Pancreas (tissue), 10 donors: ENCODE data around the gene GPAM. TPM values are rescaled to one million over a fixed set of nuclear protein-coding genes. Genes with fewer than 3 reads are reported as not detected.

Experiments used
- ATAC-seq, 4 donors: fragments of 200-7000 bp; cut with Tn5 transposase; one replicate each; pipeline versions ENCODE4 v1.8.0 to v1.9.1; 2020; ENCODE audit warnings: mild to moderate bottlenecking in 4 of 4, moderate library complexity in 4 of 4
- DNase-seq, 6 donors: peaks; one replicate each; pipeline ENCODE4 v3.0.0-alpha.2; 2020
- FAIRE-seq: peaks from 2 replicates; lab custom pipeline; 2012; peaks lifted over from hg19 to GRCh38; lab: Jason Lieb, UNC
- H3K27ac ChIP-seq, 4 donors: fragments of 200-600 bp; sonication (generic); 1 replicate in 3 of 4; 2 replicates in 1 of 4; pipeline versions ENCODE4 v1.5.0 to v1.8.0; 2020
- H3K27me3 ChIP-seq, 4 donors: fragments of 200-600 bp; one replicate each; pipeline ENCODE4 v1.8.0; 2021
- H3K36me3 ChIP-seq, 3 donors: fragments of 200-600 bp; sonication (generic) in 1 of 3; one replicate each; pipeline versions ENCODE4 v1.5.0 to v1.8.0; 2020 to 2021
- H3K4me1 ChIP-seq, 3 donors: fragments of 200-600 bp; one replicate each; pipeline ENCODE4 v1.8.0; 2021
- H3K4me3 ChIP-seq, 4 donors: fragments of 200-600 bp; sonication (generic) in 2 of 4; one replicate each; pipeline versions ENCODE4 v1.5.0 to v1.8.0; 2020 to 2021
- H3K9me3 ChIP-seq, 4 donors: fragments of 200-600 bp; one replicate each; pipeline ENCODE4 v1.8.0; 2021
- CTCF ChIP-seq, 4 donors: fragments of 200-600 bp; sonication (generic) in 3 of 4; IDR thresholded peaks; one replicate each; pipeline versions ENCODE4 v1.5.0 to v1.8.0; 2021; ENCODE audit warnings: antibody characterized with exemption in 4 of 4
- WGBS, 2 donors: extraction: QIAGEN DNeasy Blood & Tissue Kit; methylation state at CpG; one replicate each; pipeline ENCODE4 v1.1.7; 2013; 5-methylcytosine and 5-hydroxymethylcytosine counted together
- intact Hi-C, 3 donors: fragments of 100-400 bp; cut with DNase I; formaldehyde crosslinking; loops; one replicate each; pipeline versions ENCODE4 v1.11.1 to v1.14.2; 2022
- polyA plus RNA-seq, 2 donors: library from polyadenylated mRNA; stranded (reverse); fragments of 200-250 nt; gene quantifications; one replicate each; pipeline ENCODE4 v1.2.3, GENCODE V29; 2013
- total RNA-seq, 6 donors: library from RNA; stranded (reverse); fragmentation: NEBNext Ultra II Directional in 4 of 6; extraction: Animal tissue kit (Norgen Biotek cat#: 25700) in 4 of 6; gene quantifications; one replicate each; pipeline versions ENCODE4 v1.2.1 to v1.2.4, GENCODE V29; 2021 to 2023
- donor health status: healthy with polysubstance abuse.
- donor health status: DM: no; HTN: no; CAD: no; lungs with moderate emphysema.
- donor health status: DM: no; HTN: no; CAD: no.
- donor health status: control.
- donor health status: control.
- donor health status: Bipolar disorder and iron deficiency.
- donor health status: DM: yes; HTN: yes; CAD: no.
- donor health status: DM: no; HTN: no; CAD: no.
- donor health status: DM: no; HTN: no; CAD: no.
- donor health status: DM: yes; HTN: yes; CAD: no.

The GPAM gene
- total and polyA plus RNA-seq, 8 donors: 2.9 to 29.4 (median 4.2) TPM

GRCh38 chr10:112210666-112211065, 27.1 kb upstream of the GPAM start:
- FAIRE-seq: no peak
- no peak for DNase-seq
- no peak overlapping the region for H3K27ac ChIP-seq
- H3K9me3 ChIP-seq: no peaks in the 10 kb centered on the region
- no peaks in the 10 kb centered on the region for H3K4me1 ChIP-seq
- no peaks in the 10 kb centered on the region for H3K27me3 ChIP-seq
- intact Hi-C loops: no loop called here
- no peaks in the 10 kb centered on the region for H3K36me3 ChIP-seq
- no peak overlapping the region for H3K4me3 ChIP-seq
- ATAC-seq: no peak
- no peak for TF ChIP-seq CTCF (IDR thresholded peaks at IDR 0.05)
- WGBS, 2 donors: 75 to 76% methylated on average over 4 of the region's 4 CpGs

GRCh38 chr10:112209684-112210131, 26.1 kb upstream of the GPAM start:
- intact Hi-C loops: no loop called here
- ATAC-seq: peak in 1 of 4 donors; percentile 39
- no peaks in the 10 kb centered on the region for H3K27me3 ChIP-seq
- no peak for DNase-seq
- H3K9me3 ChIP-seq: no peaks in the 10 kb centered on the region
- 49 to 66% methylated on average over 7 of the region's 7 CpGs for WGBS, 2 donors
- H3K36me3 ChIP-seq: no peaks in the 10 kb centered on the region
- H3K4me1 ChIP-seq: no peaks in the 10 kb centered on the region
- H3K4me3 ChIP-seq: no peak overlapping the region
- no peak for FAIRE-seq
- no peak overlapping the region for H3K27ac ChIP-seq
- no peak for TF ChIP-seq CTCF (IDR thresholded peaks at IDR 0.05)

GRCh38 chr10:112208997-112209396, 25.4 kb upstream of the GPAM start:
- Histone ChIP-seq H3K27ac (no peak overlapping the region), H3K4me1 (no peaks in the 10 kb centered on the region), H3K36me3 (no peaks in the 10 kb centered on the region), H3K4me3 (no peak overlapping the region), H3K9me3 (no peaks in the 10 kb centered on the region), H3K27me3 (no peaks in the 10 kb centered on the region)
- WGBS, 2 donors: 72 to 92% methylated on average over 6 of the region's 6 CpGs
- ATAC-seq (peak in 1 of 4 donors; percentile 14), FAIRE-seq (no peak), DNase-seq (no peak)
- TF ChIP-seq CTCF (IDR thresholded peaks at IDR 0.05): no peak
- intact Hi-C loops: no loop called here

GRCh38 chr10:112208292-112208691, 24.7 kb upstream of the GPAM start:
- Histone ChIP-seq H3K27ac (no peak overlapping the region), H3K4me3 (no peak overlapping the region), H3K36me3 (no peaks in the 10 kb centered on the region), H3K9me3 (no peaks in the 10 kb centered on the region), H3K4me1 (no peaks in the 10 kb centered on the region), H3K27me3 (no peaks in the 10 kb centered on the region)
- ATAC-seq (no peak), FAIRE-seq (no peak), DNase-seq (no peak)
- intact Hi-C loops: no loop called here
- 45 to 52% methylated on average over 4 of the region's 4 CpGs for WGBS, 2 donors
- TF ChIP-seq CTCF (IDR thresholded peaks at IDR 0.05): no peak

GRCh38 chr10:112203328-112204076, 19.9 kb upstream of the GPAM start:
- ATAC-seq (no peak), FAIRE-seq (no peak), DNase-seq (no peak)
- Histone ChIP-seq H3K4me3 (no peak overlapping the region), H3K9me3 (no peaks in the 10 kb centered on the region), H3K27me3 (no peaks in the 10 kb centered on the region), H3K27ac (no peak overlapping the region), H3K36me3 (no peaks in the 10 kb centered on the region), H3K4me1 (no peaks in the 10 kb centered on the region)
- 50 to 58% methylated on average over 4 of the region's 4 CpGs for WGBS, 2 donors
- TF ChIP-seq CTCF (IDR thresholded peaks at IDR 0.05): no peak
- intact Hi-C loops: no loop called here
